Lung (tissue), 12 donors: ENCODE data around the gene PRSS33. TPM values are rescaled to one million over a fixed set of nuclear protein-coding genes. Genes with fewer than 3 reads are reported as not detected.

Experiments used
- ATAC-seq: fragments of 200-7000 bp; cut with Tn5 transposase; one replicate; pipeline ENCODE4 v1.9.1; 2020; ENCODE audit warnings: moderate number of reproducible peaks; ENCODE audit not compliant: insufficient read depth, low FRiP score
- DNase-seq, 3 donors: peaks; one replicate each; pipeline ENCODE4 v3.0.0-alpha.2; 2013 to 2017
- H3K27ac ChIP-seq, 2 donors: one replicate each; pipeline ENCODE4 v1.5.1; 2013; ENCODE audit warnings: mild to moderate bottlenecking in 2 of 2, moderate library complexity in 2 of 2, control low read depth in 1 of 2, inconsistent platforms in 1 of 2, low read depth in 1 of 2, low read length in 1 of 2
- H3K27me3 ChIP-seq, 3 donors: one replicate each; pipeline ENCODE4 v1.5.1; 2013; ENCODE audit warnings: low read length in 2 of 3; ENCODE audit not compliant: control insufficient read depth in 3 of 3, insufficient read depth in 3 of 3
- H3K36me3 ChIP-seq, 4 donors: one replicate each; pipeline ENCODE4 v1.5.1; 2013; ENCODE audit warnings: low read length in 4 of 4, mild to moderate bottlenecking in 1 of 4, moderate library complexity in 1 of 4; ENCODE audit not compliant: control insufficient read depth in 4 of 4, insufficient read depth in 4 of 4
- H3K4me1 ChIP-seq, 5 donors: one replicate each; pipeline ENCODE4 v1.5.1; 2013; ENCODE audit warnings: low read length in 5 of 5, mild to moderate bottlenecking in 2 of 5, moderate library complexity in 1 of 5; ENCODE audit not compliant: control insufficient read depth in 5 of 5, insufficient read depth in 5 of 5
- H3K4me3 ChIP-seq: one replicate; pipeline ENCODE4 v1.5.1; 2013; ENCODE audit warnings: mild to moderate bottlenecking, control low read depth, moderate library complexity
- H3K9ac ChIP-seq, 2 donors: one replicate each; pipeline ENCODE4 v1.5.1; 2013; ENCODE audit warnings: low read length in 2 of 2, control low read depth in 1 of 2; ENCODE audit not compliant: insufficient read depth in 1 of 2
- H3K9me3 ChIP-seq, 4 donors: one replicate each; pipeline ENCODE4 v1.5.1; 2013; ENCODE audit warnings: low read length in 3 of 4, mild to moderate bottlenecking in 1 of 4, moderate library complexity in 1 of 4; ENCODE audit not compliant: control insufficient read depth in 4 of 4, insufficient read depth in 3 of 4
- WGBS, 2 donors: extraction: QIAGEN DNeasy Blood & Tissue Kit; methylation state at CpG; one replicate each; pipeline ENCODE4 v1.1.7; 2013; 5-methylcytosine and 5-hydroxymethylcytosine counted together
- polyA plus RNA-seq, 2 donors: library from polyadenylated mRNA; stranded (reverse); fragments of 200-250 nt; gene quantifications; one replicate each; pipeline ENCODE4 v1.2.1, GENCODE V29; 2013
- total RNA-seq, 2 donors: library from RNA; depleted of rRNA in 1 of 2; stranded (reverse); fragments of >200 nt in 1 of 2; gene quantifications; one replicate each; pipeline ENCODE4 v1.2.1, GENCODE V29; 2014 to 2021
- TF ChIP-seq, protein P1 (sequence below): IDR thresholded peaks from 2 replicates; pipeline ENCODE4 v1.5.1; 2012; ENCODE audit warnings: mild to moderate bottlenecking; ENCODE audit errors: control extremely low read depth, extremely low read depth
- donor health status: control.
- donor health status: control.
- donor health status: Bipolar disorder and iron deficiency.
- donor health status: healthy.
- donor health status: DM: yes; HTN: yes; CAD: no.

The PRSS33 gene
- total and polyA plus RNA-seq, 4 donors = 0.08 to 0.12 TPM; not detected in 2

DNA sequence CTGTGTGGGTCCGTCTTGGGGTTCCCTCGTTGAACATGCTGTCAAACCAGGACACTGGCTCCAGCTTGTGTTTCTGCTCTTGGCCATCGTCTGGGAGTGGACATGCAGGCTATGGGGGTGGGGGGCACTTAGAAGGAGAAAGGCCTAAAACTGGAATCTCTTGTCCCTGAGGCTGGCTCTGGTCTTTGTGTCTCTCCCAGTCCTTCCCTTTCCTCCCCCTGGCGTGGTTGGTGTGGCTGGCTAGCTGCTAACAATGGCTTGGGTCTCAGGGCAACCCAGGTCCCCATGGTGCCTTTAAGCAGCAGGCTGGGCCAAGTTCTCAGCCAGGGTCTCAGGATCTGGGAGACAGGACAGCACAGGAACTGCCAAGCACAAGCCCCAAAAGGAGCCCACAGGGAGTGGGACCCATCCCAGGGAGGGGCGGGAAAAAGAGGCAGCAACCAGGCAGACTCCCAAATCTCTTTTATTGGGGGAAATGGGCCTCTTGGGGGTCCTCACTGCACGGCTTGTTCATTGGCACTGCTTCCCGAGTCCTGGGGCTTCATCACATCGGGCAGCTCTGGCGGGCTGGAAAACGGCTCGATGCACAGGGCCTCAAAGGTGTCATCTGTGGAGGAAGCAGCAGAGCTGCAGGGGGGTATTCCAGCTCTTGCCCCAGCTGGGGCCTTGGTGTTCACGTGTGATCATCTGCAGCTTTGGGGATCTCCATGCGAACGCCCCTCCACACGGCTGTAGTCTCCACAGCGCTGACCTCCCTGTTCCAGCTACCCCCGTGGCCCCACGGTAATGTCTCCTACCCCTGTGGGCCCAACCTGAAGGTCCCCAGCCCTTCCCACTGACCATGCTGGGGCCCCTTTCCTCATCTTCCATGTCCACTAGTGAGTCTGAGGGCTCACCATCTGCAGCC is 15.6 kb downstream of the PRSS33 start:
- H3K27me3 ChIP-seq = no peaks in the 10 kb centered on the region
- no peak for DNase-seq
- no peaks in the 10 kb centered on the region for H3K9me3 ChIP-seq
- no peak for ATAC-seq
- peaks cover 28 to 73% (median 51%) of the 10 kb centered on the region in 4 donors for H3K36me3 ChIP-seq
- H3K27ac ChIP-seq = no peak overlapping the region
- TF ChIP-seq, protein P1, sequence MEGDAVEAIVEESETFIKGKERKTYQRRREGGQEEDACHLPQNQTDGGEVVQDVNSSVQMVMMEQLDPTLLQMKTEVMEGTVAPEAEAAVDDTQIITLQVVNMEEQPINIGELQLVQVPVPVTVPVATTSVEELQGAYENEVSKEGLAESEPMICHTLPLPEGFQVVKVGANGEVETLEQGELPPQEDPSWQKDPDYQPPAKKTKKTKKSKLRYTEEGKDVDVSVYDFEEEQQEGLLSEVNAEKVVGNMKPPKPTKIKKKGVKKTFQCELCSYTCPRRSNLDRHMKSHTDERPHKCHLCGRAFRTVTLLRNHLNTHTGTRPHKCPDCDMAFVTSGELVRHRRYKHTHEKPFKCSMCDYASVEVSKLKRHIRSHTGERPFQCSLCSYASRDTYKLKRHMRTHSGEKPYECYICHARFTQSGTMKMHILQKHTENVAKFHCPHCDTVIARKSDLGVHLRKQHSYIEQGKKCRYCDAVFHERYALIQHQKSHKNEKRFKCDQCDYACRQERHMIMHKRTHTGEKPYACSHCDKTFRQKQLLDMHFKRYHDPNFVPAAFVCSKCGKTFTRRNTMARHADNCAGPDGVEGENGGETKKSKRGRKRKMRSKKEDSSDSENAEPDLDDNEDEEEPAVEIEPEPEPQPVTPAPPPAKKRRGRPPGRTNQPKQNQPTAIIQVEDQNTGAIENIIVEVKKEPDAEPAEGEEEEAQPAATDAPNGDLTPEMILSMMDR = no peak
- H3K9ac ChIP-seq = no peak overlapping the region
- no peak overlapping the region for H3K4me3 ChIP-seq
- 81 to 85% methylated on average over 17 to 18 of the region's 18 CpGs for WGBS, 2 donors
- H3K4me1 ChIP-seq = peaks cover 0 to 12% (median 6%) of the 10 kb centered on the region in 5 donors

DNA sequence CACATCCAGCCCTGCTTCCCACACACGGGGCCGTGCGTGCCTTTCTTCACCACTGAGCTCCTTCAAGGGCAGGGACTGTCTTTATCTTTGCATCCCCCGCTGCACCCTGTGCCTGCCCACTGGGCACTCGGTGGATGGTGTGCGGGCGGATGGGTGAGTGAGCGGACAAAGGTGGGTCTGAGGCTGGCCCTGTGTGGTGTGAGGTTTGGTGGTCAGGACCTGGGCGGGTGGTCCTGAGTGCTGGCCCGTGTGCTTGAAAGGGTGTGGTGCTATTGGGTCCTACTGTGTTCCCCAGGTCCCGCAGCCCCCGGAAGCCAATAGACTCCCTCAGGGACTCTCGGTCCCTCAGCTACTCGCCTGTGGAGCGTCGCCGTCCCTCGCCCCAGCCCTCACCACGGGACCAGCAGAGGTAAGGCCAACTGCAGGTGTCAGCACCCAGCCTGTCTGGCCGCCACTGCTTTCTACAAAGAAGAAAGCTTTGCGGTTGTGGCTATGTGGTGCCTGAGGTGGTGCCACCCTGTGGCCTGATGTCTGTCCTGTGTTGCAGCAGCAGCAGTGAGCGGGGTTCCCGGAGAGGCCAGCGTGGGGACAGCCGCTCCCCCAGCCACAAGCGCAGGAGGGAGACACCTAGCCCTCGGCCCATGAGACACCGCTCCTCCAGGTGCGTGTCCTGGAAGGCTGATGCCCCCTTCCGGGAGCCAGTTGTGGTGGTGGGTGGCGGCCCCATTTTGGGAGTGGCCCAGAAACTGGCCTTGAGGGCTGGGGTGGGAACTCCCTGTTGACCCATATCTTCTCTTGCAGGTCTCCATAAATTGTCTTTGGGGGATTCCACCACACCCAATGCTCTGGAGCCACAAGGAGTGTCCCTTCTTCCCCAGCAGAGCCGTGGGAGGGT is 17.1 kb downstream of the PRSS33 start:
- DNase-seq (no peak), ATAC-seq (no peak)
- Histone ChIP-seq H3K36me3 (peaks cover 33 to 87% (median 65%) of the 10 kb centered on the region in 4 donors), H3K27me3 (no peaks in the 10 kb centered on the region), H3K9ac (no peak overlapping the region), H3K9me3 (no peaks in the 10 kb centered on the region), H3K27ac (peak overlapping the region in 1 of 2 donors; percentile 21), H3K4me1 (peaks cover 0 to 4% (median 0%) of the 10 kb centered on the region in 5 donors), H3K4me3 (no peak overlapping the region)
- 89 to 91% methylated on average over 32 of the region's 32 CpGs for WGBS, 2 donors
- TF ChIP-seq, protein P1 = no peak

DNA sequence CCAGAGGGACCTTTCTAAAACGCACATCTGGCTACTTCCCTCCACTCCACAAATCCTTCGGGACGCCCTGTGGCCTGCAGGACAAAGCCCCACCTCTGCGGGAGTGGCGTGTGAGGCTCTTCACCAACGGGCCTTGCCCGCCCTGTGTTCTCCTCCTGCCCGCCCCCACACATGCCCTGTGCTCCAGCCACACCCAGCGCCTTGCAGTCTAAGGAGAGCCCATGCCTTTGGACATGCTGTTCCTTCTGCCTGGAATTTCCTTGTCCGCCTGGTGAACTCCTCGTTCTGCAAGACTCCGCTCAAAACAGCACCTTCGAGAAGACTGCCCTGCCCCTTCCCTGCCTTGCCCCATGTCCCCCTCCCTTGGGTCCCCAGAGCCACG is 17.7 kb downstream of the PRSS33 start:
- DNase-seq (no peak), ATAC-seq (peak; percentile 61)
- Histone ChIP-seq H3K9me3 (peaks cover 0 to 2% (median 0%) of the 10 kb centered on the region in 4 donors), H3K4me3 (no peak overlapping the region), H3K27me3 (no peaks in the 10 kb centered on the region), H3K9ac (no peak overlapping the region), H3K4me1 (peaks cover 0 to 4% (median 0%) of the 10 kb centered on the region in 5 donors), H3K36me3 (peaks cover 39 to 90% (median 67%) of the 10 kb centered on the region in 4 donors), H3K27ac (peak overlapping the region in 1 of 2 donors; percentile 21)
- WGBS, 2 donors = 76 to 84% methylated on average over 14 of the region's 14 CpGs
- TF ChIP-seq, protein P1 = no peak
